Right renal cortex interstitium (tissue), 3 donors: ENCODE measurements around the gene CARS2. TPM values are rescaled to one million over a fixed set of nuclear protein-coding genes. Genes with fewer than 3 reads are reported as not detected.
"Not testable (repeated sequence)": the region's sequence is repeated elsewhere in the genome, so short reads cannot be mapped to it uniquely, and the experiment has no call there.

Source experiments
- DNase-seq, 3 donors: peaks; one replicate each; pipeline ENCODE4 v3.0.0-alpha.2; 2013; ENCODE audit warnings: low read depth in 3 of 3, low spot score in 2 of 3
- polyA plus RNA-seq, 3 donors: library from polyadenylated mRNA; unstranded; fragments of 120-200 nt; gene quantifications; one replicate each; pipeline ENCODE4 v1.2.1, GENCODE V29; 2013; ENCODE audit not compliant: insufficient read length in 3 of 3

The CARS2 gene
- polyA plus RNA-seq, 3 donors = 52.5 to 55.1 (median 52.6) TPM

- no peak for DNase-seq
Measured at GRCh38 chr13:110683921-110684320, 22.0 kb downstream of the CARS2 start.

DNA sequence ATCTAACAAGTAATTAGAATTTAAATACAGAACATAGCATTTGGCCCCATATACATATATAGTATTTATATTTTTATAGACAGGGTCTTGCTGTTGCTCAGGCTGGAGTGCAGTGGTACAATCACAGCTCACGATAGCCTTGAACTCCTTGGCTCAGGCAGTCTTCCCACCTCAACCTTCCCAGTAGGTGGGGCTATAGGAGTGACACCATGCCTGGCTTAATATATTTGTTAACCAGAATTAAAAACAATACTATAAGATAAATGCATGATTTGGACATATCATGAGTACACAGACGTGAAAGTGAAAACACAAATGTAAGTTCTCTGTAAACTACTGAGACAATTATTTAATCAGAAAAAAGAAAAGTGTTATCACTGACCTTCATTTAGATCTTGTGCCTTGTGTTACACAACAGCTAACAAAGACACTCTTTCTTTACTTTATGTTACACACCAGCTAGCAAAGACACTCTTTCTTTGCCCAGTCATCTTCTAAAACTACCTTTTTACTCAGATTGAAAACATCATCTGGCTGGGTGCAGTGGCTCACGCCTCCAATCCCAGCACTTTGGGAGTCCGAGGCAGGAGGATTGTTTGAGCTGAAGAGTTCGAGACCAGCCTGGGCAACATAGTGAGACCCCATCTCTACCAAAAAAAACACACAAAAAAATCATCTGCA, 22.6 kb downstream of the CARS2 start:
- DNase-seq = no peak

GRCh38 chr13:110682746-110683145, 23.2 kb downstream of the CARS2 start:
- DNase-seq = no peak

- DNase-seq = no peak
Measured at GRCh38 chr13:110681868-110682550, 23.9 kb downstream of the CARS2 start.

DNA sequence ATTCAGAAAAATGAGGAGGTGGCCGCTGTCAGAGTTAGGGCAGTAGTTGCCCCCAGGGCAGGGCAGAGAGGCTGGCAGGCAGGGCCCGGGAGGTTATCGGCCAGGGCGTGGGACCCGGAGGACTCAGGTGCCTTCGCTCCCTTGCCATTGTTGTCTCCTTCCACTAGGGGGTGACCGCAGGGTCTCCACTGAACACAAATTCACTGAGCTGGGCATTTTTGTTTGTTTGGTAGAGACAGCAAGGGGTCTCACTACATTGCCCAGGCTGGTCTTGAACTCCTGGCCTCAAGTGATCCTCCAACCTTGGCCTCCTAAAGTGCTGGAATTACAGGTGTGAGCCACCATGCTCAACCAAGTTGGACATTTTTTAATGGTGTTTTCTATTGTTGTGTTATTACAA, 25.1 kb downstream of the CARS2 start:
- no peak for DNase-seq

- DNase-seq = no peak
Measured at GRCh38 chr13:110677731-110678545, 28.0 kb downstream of the CARS2 start.

GRCh38 chr13:110676595-110677587, 29.0 kb downstream of the CARS2 start:
- DNase-seq = no peak

- not testable (repeated sequence) for DNase-seq
Measured at GRCh38 chr13:110669814-110670213, 36.1 kb downstream of the CARS2 start.

- no peak for DNase-seq
Measured at GRCh38 chr13:110669036-110669435, 36.9 kb downstream of the CARS2 start.

DNA sequence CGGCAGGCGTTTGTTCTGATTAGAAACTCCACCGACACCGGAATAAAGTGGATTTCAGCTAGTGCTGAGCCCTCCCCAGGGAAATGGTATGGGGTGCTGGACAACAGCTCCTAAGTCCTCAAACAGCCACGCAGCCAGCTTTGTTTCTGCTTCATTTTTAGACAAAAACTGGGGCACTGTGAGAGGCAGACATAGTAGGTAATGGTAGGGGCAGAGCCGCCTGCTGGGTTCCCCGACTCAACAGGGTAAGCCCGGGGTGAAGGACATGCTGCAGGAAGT, 39.7 kb downstream of the CARS2 start:
- no peak for DNase-seq

GRCh38 chr13:110665491-110666254, 40.2 kb downstream of the CARS2 start:
- no peak for DNase-seq

GRCh38 chr13:110664673-110665072, 41.2 kb downstream of the CARS2 start:
- DNase-seq = no peak

DNA sequence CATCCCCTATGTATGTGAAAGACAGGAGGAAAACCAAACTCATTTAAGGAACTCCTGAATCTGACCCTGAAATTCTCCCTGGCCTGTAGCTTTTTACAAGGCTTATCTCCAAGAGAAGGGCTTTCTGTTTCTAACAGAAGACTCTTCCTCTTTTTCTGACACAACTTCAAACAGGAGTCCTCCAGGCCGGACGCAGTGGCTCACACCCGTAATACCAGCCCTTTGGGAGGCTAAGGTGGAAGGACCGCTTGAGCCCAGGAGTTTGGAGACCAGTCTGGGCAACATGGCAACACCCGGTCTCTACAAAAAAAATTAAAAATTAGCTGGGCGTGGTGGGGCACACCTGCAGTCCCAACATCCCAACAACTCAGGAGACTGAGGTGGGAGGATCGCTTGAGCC, 41.9 kb downstream of the CARS2 start:
- no peak for DNase-seq

DNA sequence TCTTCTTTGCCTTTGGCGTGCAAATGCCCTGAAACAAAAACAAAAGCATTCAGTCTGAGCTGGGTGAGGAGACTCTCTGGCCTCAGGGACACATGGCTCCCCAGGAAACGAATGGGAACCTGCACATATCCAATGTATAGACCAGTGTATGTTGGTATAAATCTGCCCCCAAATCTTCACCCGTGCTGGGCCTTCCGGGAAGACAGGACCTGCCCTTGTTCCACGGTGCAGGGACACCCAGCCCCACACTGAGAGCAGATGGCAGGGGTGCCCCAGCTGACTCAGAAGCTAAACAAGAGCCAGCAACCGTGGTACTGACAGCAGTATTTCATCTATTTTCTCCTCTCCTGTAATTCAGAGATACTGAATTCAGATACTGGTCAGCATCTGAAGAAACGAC, 42.4 kb downstream of the CARS2 start:
- no peak for DNase-seq

DNA sequence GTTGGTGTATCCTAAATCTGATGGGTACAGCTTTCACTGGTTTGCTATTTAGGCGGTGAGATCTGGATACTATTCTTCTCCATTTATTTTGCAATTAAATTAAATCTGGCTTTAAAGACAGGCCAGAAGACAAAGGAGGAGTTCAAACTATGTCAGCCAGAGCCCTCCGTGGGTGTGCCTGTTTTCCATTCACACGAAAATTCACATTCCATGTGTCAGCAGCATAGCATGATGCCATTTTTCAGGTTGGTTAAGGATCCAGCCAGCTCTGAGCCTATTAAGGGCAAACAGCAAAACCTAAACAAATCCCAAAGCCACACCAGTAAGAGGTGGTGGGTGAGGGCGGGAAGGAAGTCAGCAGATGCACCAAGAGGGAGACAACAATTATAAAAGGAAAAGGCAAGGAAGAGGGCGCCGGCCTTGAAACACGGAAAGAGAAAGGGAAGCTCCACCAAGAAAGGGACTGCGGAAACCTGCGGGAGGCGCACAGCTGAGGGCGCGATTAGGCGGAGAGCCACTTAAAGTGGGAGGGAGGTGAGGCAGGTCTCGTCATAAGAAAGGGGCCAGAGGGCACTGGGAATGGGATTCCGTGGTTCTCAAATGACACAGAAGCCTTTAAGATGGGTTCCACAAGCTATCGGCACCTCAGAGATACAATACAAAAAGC, 43.0 kb downstream of the CARS2 start:
- no peak for DNase-seq

- DNase-seq = no peak
Measured at GRCh38 chr13:110662091-110662490, 43.8 kb downstream of the CARS2 start.

GRCh38 chr13:110661256-110661655, 44.7 kb downstream of the CARS2 start:
- DNase-seq = no peak

- DNase-seq = not testable (repeated sequence)
Measured at GRCh38 chr13:110658218-110658911, 47.6 kb downstream of the CARS2 start.

- no peak for DNase-seq
Measured at GRCh38 chr13:110657196-110657595, 48.7 kb downstream of the CARS2 start.
